ENCODE data around the gene CMPK2. TPM values are rescaled to one million over a fixed set of nuclear protein-coding genes. Genes with fewer than 3 reads are reported as not detected.

The CMPK2 gene
- total RNA-seq, 3 donors from 2014 or later (not counting 1 experiment from before 2014, with no cell fraction given) = 5.8 to 11.4 (median 8.6) TPM

DNA sequence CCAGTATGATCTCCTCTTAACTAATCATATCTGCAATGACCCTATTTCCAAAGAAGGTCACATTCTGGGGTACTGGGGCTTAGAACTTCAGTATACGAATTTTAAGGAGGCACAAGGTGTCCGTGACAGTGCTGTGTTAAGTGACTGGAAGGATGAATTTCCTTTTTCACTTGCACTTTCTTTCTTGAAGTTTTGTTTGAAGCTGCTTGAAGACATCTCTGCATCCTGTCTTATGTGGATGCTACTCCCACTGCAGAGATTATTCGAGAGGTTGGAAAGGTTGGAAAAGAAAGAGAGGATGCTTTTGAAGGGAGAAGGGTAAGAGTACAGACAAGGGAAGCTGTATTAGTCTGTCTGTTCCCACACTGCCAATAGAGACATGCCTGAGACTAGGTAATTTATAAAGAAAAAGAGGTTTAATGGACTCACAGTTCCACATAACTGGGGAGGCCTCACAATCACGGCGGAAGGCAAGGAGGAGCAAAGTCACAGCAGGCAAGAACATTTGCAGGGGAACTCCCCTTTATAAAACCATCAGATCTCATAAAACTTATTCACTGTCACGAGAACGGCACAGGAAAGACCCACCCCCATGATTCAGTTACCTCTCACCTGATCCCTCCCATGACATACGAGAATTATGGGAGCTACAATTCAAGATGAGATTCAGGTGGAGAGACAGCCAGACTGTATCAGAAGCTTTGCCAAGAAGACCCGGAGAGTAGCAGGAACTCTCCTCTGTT is 47.9 kb upstream of the CMPK2 start:
- H3K4me1 Mint-ChIP-seq = peaks cover 56 to 68% of the 10 kb centered on the region in 2 donors
- H3K27me3 Mint-ChIP-seq (ENCODE audit: low read depth in 2 of 2) = peaks cover 6 to 7% of the 10 kb centered on the region in 2 donors
- H3K4me3 ChIP-seq (ENCODE audit: low read length) = no peak overlapping the region
- TF ChIP-seq, protein P1, sequence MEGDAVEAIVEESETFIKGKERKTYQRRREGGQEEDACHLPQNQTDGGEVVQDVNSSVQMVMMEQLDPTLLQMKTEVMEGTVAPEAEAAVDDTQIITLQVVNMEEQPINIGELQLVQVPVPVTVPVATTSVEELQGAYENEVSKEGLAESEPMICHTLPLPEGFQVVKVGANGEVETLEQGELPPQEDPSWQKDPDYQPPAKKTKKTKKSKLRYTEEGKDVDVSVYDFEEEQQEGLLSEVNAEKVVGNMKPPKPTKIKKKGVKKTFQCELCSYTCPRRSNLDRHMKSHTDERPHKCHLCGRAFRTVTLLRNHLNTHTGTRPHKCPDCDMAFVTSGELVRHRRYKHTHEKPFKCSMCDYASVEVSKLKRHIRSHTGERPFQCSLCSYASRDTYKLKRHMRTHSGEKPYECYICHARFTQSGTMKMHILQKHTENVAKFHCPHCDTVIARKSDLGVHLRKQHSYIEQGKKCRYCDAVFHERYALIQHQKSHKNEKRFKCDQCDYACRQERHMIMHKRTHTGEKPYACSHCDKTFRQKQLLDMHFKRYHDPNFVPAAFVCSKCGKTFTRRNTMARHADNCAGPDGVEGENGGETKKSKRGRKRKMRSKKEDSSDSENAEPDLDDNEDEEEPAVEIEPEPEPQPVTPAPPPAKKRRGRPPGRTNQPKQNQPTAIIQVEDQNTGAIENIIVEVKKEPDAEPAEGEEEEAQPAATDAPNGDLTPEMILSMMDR (IDR thresholded peaks at IDR 0.05) = no peak
- H3K27me3 ChIP-seq (ENCODE audit: control insufficient read depth, insufficient read depth, low read length) = no peaks in the 10 kb centered on the region
- H3K36me3 Mint-ChIP-seq = no peaks in the 10 kb centered on the region
- peak overlapping the region; percentile 14 for H3K4me3 Mint-ChIP-seq
- WGBS (ENCODE audit: insufficient coverage) = 82% methylated on average over 9 of the region's 9 CpGs
- no peaks in the 10 kb centered on the region for H3K9me3 ChIP-seq (ENCODE audit: control insufficient read depth, insufficient read depth, low read length)
- no peak overlapping the region for H3K27ac ChIP-seq (ENCODE audit: low read length)
- ATAC-seq (no peak), DNase-seq (peak in 1 of 2 donors; percentile 78)
- H3K27ac Mint-ChIP-seq = no peak overlapping the region
- intact Hi-C loops (cut with micrococcal nuclease) = loop anchor here (5.0 kb wide), 1 partner anchor 84 kb away; no protein-coding TSS in a partner anchor
- H3K9me3 Mint-ChIP-seq = no peaks in the 10 kb centered on the region
- H3K4me1 ChIP-seq (ENCODE audit: control insufficient read depth, insufficient read depth, low read length) = peaks cover 53% of the 10 kb centered on the region
- no peaks in the 10 kb centered on the region for H3K36me3 ChIP-seq (ENCODE audit: control insufficient read depth, insufficient read depth, low read length)

DNA sequence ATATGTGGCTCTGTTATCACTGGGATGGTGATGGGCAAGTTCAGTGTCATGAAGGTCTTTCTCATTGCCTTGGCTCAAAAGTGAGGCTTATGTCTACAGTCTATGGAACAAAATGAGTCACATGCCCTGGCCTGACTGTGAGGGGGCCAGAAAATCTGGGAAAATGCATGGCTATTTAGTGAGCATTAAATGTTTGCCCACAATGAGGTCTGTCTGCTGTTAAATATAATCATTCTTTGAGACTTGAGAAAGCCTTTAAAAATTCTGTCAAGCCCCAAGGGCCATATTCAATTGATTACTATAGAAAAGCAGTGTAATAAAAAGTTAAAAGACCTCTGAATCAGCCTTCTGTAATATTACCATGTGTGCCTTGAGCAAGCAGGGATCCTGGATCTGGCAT is 46.0 kb upstream of the CMPK2 start:
- peak overlapping the region; percentile 85 for H3K4me3 Mint-ChIP-seq
- Histone ChIP-seq H3K36me3 (ENCODE audit: control insufficient read depth, insufficient read depth, low read length) (no peaks in the 10 kb centered on the region), H3K27ac (ENCODE audit: low read length) (no peak overlapping the region), H3K4me3 (ENCODE audit: low read length) (no peak overlapping the region), H3K4me1 (ENCODE audit: control insufficient read depth, insufficient read depth, low read length) (peaks cover 47% of the 10 kb centered on the region), H3K27me3 (ENCODE audit: control insufficient read depth, insufficient read depth, low read length) (no peaks in the 10 kb centered on the region), H3K9me3 (ENCODE audit: control insufficient read depth, insufficient read depth, low read length) (no peaks in the 10 kb centered on the region)
- no peaks in the 10 kb centered on the region for H3K36me3 Mint-ChIP-seq
- peaks cover 75 to 85% of the 10 kb centered on the region in 2 donors for H3K4me1 Mint-ChIP-seq
- DNase-seq (no peak), ATAC-seq (no peak)
- intact Hi-C loops (cut with micrococcal nuclease) = loop anchor here (5.0 kb wide), 1 partner anchor 86 kb away; no protein-coding TSS in a partner anchor
- H3K27me3 Mint-ChIP-seq (ENCODE audit: low read depth in 2 of 2) = peaks cover 6 to 7% of the 10 kb centered on the region in 2 donors
- H3K27ac Mint-ChIP-seq = peak overlapping the region; percentile 81 to 83
- H3K9me3 Mint-ChIP-seq = no peaks in the 10 kb centered on the region
- TF ChIP-seq, protein P1 (IDR thresholded peaks at IDR 0.05) = no peak

DNA sequence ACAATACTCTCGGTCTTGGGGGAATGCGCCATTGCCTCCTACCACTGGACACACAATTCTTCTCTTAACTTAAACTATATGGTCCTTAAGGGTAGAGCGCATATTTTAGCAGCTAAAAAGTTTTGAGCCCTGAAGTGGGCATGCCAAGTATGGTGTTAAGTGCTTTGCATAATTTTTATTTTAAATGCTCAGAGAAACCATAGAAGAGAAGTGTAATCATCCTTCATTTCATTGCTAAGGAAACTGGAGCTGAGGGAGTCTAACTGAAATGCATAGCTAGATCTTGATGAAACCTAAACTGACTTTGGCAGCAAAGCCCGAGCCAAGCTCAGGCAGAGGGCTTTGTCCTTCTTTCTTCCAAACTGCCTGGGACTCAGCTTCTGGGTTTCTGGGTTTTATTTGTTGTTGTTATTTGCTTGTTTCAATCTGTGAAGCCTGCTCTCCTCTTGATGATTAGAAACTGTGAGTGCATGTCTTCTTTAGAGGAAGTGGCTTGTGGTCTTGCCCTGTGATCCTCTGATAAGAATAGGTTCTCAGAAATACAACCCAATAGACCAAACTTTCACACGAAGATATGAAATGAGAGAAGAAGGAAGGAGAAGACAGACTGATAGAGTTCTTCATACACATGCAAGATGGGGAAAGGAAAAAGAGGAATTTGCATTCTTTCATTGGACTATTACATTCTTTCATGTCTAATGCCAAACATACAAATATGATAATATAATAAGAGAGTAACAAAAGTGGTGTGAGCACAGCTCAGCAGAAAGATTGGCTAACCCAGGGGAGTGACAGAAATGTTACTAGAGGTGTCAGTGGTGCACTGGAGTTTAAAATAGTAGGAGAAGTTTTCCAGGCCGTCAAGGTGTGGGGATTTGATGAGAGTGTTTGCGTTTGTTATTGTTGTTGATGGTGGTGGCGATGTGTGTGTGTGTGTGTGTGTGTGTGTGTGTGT is 44.0 kb upstream of the CMPK2 start:
- ATAC-seq (peak; percentile 83 to 94 (median 88)), DNase-seq (peak in 1 of 2 donors; percentile 83)
- Mint-ChIP-seq H3K9me3 (no peaks in the 10 kb centered on the region), H3K4me1 (peaks cover 71 to 81% of the 10 kb centered on the region in 2 donors), H3K27me3 (ENCODE audit: low read depth in 2 of 2) (peaks cover 4 to 7% of the 10 kb centered on the region in 2 donors), H3K36me3 (no peaks in the 10 kb centered on the region), H3K4me3 (peak overlapping the region; percentile 85), H3K27ac (peak overlapping the region; percentile 81 to 83)
- peaks cover 47% of the 10 kb centered on the region for H3K4me1 ChIP-seq (ENCODE audit: control insufficient read depth, insufficient read depth, low read length)
- no peaks in the 10 kb centered on the region for H3K27me3 ChIP-seq (ENCODE audit: control insufficient read depth, insufficient read depth, low read length)
- TF ChIP-seq, protein P1 (IDR thresholded peaks at IDR 0.05) = no peak
- peak overlapping the region; percentile 75 for H3K27ac ChIP-seq (ENCODE audit: low read length)
- no peaks in the 10 kb centered on the region for H3K9me3 ChIP-seq (ENCODE audit: control insufficient read depth, insufficient read depth, low read length)
- H3K36me3 ChIP-seq (ENCODE audit: control insufficient read depth, insufficient read depth, low read length) = no peaks in the 10 kb centered on the region
- 33% methylated on average over 6 of the region's 8 CpGs for WGBS (ENCODE audit: insufficient coverage)
- intact Hi-C loops (cut with micrococcal nuclease) = loop anchor here (5.0 kb wide), 1 partner anchor 88 kb away; no protein-coding TSS in a partner anchor
- peak overlapping the region; percentile 4 for H3K4me3 ChIP-seq (ENCODE audit: low read length)
